Ishikawa (cell line): ENCODE results near the gene EPAS1.

Experiments
- CEBPB ChIP-seq: IDR thresholded peaks from 2 replicates; pipeline ENCODE4 v1.6.1; 2012
- CREB1 ChIP-seq: IDR thresholded peaks from 2 replicates; pipeline ENCODE4 v1.6.1; 2012; ENCODE audit warnings: low read depth
- EGR1 ChIP-seq: IDR thresholded peaks from 2 replicates; pipeline ENCODE4 v1.6.1; 2012
- EP300 ChIP-seq: IDR thresholded peaks from 2 replicates; pipeline ENCODE4 v1.6.1; 2012; ENCODE audit warnings: borderline replicate concordance
- FOXM1 ChIP-seq: IDR thresholded peaks from 2 replicates; pipeline ENCODE4 v1.6.1; 2012; ENCODE audit warnings: low read depth, borderline replicate concordance
- MAX ChIP-seq: IDR thresholded peaks from 2 replicates; pipeline ENCODE4 v1.6.1; 2012
- NFIC ChIP-seq: IDR thresholded peaks from 2 replicates; pipeline ENCODE4 v1.6.1; 2012
- RAD21 ChIP-seq: IDR thresholded peaks from 2 replicates; pipeline ENCODE4 v1.6.1; 2012; ENCODE audit warnings: low read depth
- REST ChIP-seq: IDR thresholded peaks from 2 replicates; pipeline ENCODE4 v1.6.1; 2012; ENCODE audit warnings: low read depth, mild to moderate bottlenecking
- TAF1 ChIP-seq: IDR thresholded peaks from 2 replicates; pipeline ENCODE4 v1.6.1; 2012; ENCODE audit warnings: low read depth, mild to moderate bottlenecking
- TCF12 ChIP-seq: IDR thresholded peaks from 2 replicates; pipeline ENCODE4 v1.6.1; 2012; ENCODE audit warnings: low read depth
- TEAD4 ChIP-seq: IDR thresholded peaks from 2 replicates; pipeline ENCODE4 v1.6.1; 2012
- USF1 ChIP-seq: IDR thresholded peaks from 2 replicates; pipeline ENCODE4 v1.6.1; 2012
- YY1 ChIP-seq: IDR thresholded peaks from 2 replicates; pipeline ENCODE4 v1.6.1; 2012; ENCODE audit warnings: low read depth
- ZBTB7A ChIP-seq: IDR thresholded peaks from 2 replicates; pipeline ENCODE4 v1.6.1; 2012; ENCODE audit warnings: low read depth

The EPAS1 gene

GRCh38 chr2:46262248-46262938 lies 34.8 kb upstream of the EPAS1 start:
- TF ChIP-seq TAF1, result no peak
- TF ChIP-seq FOXM1, result no peak

- no peak for TF ChIP-seq CEBPB
- no peak for TF ChIP-seq USF1
Measured at GRCh38 chr2:46263347-46263746, 33.9 kb upstream of the EPAS1 start.

GRCh38 chr2:46264447-46264846 lies 32.8 kb upstream of the EPAS1 start:
- TF ChIP-seq CEBPB (no peak), YY1 (no peak), TAF1 (no peak), EGR1 (no peak), TCF12 (no peak)

- TF ChIP-seq TCF12 (no peak), CREB1 (no peak), ZBTB7A (no peak), TAF1 (no peak), USF1 (no peak), RAD21 (no peak), FOXM1 (no peak), NFIC (no peak), MAX (no peak), EP300 (no peak), EGR1 (no peak), CEBPB (no peak), REST (no peak), YY1 (no peak)
Measured at GRCh38 chr2:46266134-46266533, 31.1 kb upstream of the EPAS1 start.

GRCh38 chr2:46267616-46268015 lies 29.6 kb upstream of the EPAS1 start:
- no peak for TF ChIP-seq RAD21
- TF ChIP-seq NFIC, result no peak
- TF ChIP-seq TCF12, result no peak
- TF ChIP-seq USF1, result no peak
- TF ChIP-seq CREB1, result no peak
- no peak for TF ChIP-seq EP300
- TF ChIP-seq YY1, result no peak
- no peak for TF ChIP-seq CEBPB
- no peak for TF ChIP-seq EGR1
- no peak for TF ChIP-seq TAF1
- no peak for TF ChIP-seq TEAD4
- no peak for TF ChIP-seq ZBTB7A
- TF ChIP-seq FOXM1, result no peak
- no peak for TF ChIP-seq REST
- TF ChIP-seq MAX, result no peak

GRCh38 chr2:46268196-46268595 lies 29.0 kb upstream of the EPAS1 start:
- no peak for TF ChIP-seq TAF1
- no peak for TF ChIP-seq ZBTB7A
- TF ChIP-seq YY1, result no peak
- no peak for TF ChIP-seq MAX
- no peak for TF ChIP-seq FOXM1
- no peak for TF ChIP-seq CEBPB
- TF ChIP-seq EGR1, result no peak
- no peak for TF ChIP-seq REST
- TF ChIP-seq CREB1, result no peak
- TF ChIP-seq RAD21, result no peak
- no peak for TF ChIP-seq NFIC
- no peak for TF ChIP-seq EP300
- TF ChIP-seq TCF12, result no peak
